Heart right ventricle (tissue), 16 donors: ENCODE measurements around the gene ZNF609. TPM values are rescaled to one million over a fixed set of nuclear protein-coding genes. Genes with fewer than 3 reads are reported as not detected.

Source experiments
- ATAC-seq, 8 donors: fragments of 200-7000 bp; cut with Tn5 transposase; one replicate each; pipeline ENCODE4 v1.9.1; 2020; ENCODE audit warnings: mild to moderate bottlenecking in 8 of 8, moderate library complexity in 8 of 8, moderate number of reproducible peaks in 1 of 8
- DNase-seq, 2 donors: peaks; one replicate each; pipeline ENCODE4 v3.0.0-alpha.2; 2020
- H3K27ac ChIP-seq, 10 donors: fragments of 200-600 bp; sonication (generic) in 2 of 10; one replicate each; pipeline versions ENCODE4 v1.5.0 to v1.8.0; 2020 to 2022; ENCODE audit warnings: mild to moderate bottlenecking in 3 of 10
- H3K27me3 ChIP-seq, 7 donors: fragments of 200-600 bp; one replicate each; pipeline ENCODE4 v1.8.0; 2021 to 2022; ENCODE audit warnings: mild to moderate bottlenecking in 2 of 7
- H3K36me3 ChIP-seq, 9 donors: fragments of 200-600 bp; sonication (generic) in 1 of 9; one replicate each; pipeline versions ENCODE4 v1.5.0 to v1.8.0; 2020 to 2022; ENCODE audit warnings: mild to moderate bottlenecking in 2 of 9
- H3K4me1 ChIP-seq, 9 donors: fragments of 200-600 bp; sonication (generic) in 1 of 9; one replicate each; pipeline versions ENCODE4 v1.5.0 to v1.8.0; 2020 to 2022; ENCODE audit warnings: mild to moderate bottlenecking in 4 of 9
- H3K4me3 ChIP-seq, 10 donors: fragments of 200-600 bp; sonication (generic) in 2 of 10; one replicate each; pipeline versions ENCODE4 v1.5.0 to v1.8.0; 2020 to 2022; ENCODE audit warnings: mild to moderate bottlenecking in 7 of 10, moderate library complexity in 2 of 10
- H3K9me3 ChIP-seq, 11 donors: fragments of 200-600 bp in 10 of 11; sonication (generic) in 2 of 11; one replicate each; pipeline versions ENCODE4 v1.5.0 to v1.8.0; 2013 to 2022; ENCODE audit warnings: mild to moderate bottlenecking in 2 of 11, control low read depth in 1 of 11, moderate library complexity in 1 of 11
- WGBS, 2 donors: extraction: QIAGEN DNeasy Blood & Tissue Kit; methylation state at CpG; one replicate each; pipeline ENCODE4 v1.1.7; 2013; ENCODE audit warnings: inconsistent platforms in 1 of 2; 5-methylcytosine and 5-hydroxymethylcytosine counted together
- intact Hi-C, 10 donors: fragments of 100-400 bp; cut with DNase I; formaldehyde crosslinking; loops; one replicate each; pipeline versions ENCODE4 v1.11.1 to v1.14.2; 2022
- long read RNA-seq, 3 donors: library from polyadenylated mRNA; unstranded; transcript quantifications; one replicate each; pipeline ENCODE4 v2.0.0, GENCODE V29; 2020 to 2021
- polyA plus RNA-seq, 2 donors: library from polyadenylated mRNA; stranded (reverse); fragments of 200-250 nt; gene quantifications; one replicate each; pipeline ENCODE4 v1.2.3, GENCODE V29; 2013
- total RNA-seq, 10 donors: library from RNA; stranded (reverse); fragmentation: NEBNext Ultra II Directional in 3 of 10; extraction: Animal tissue kit (Norgen Biotek cat#: 25700) in 3 of 10; gene quantifications; one replicate each; pipeline versions ENCODE4 v1.2.1 to v1.2.4, GENCODE V29; 2021 to 2023
- TF ChIP-seq, protein P1 (sequence below), 9 donors: fragments of 200-600 bp; sonication (generic) in 2 of 9; IDR thresholded peaks; one replicate each; pipeline versions ENCODE4 v1.5.0 to v1.8.0; 2021 to 2022; ENCODE audit warnings: antibody characterized with exemption in 9 of 9, mild to moderate bottlenecking in 5 of 9, moderate library complexity in 1 of 9
- donor health status: Arrhythmogenic right ventricular cardiomyopathy.
- donor health status: ischemic (EF 13 %, LVEDD 7.1; RV severe dilation, severe dysfunction).
- donor health status: healthy with polysubstance abuse.
- donor health status: DM: no; HTN: yes; CAD: no.
- donor health status: DM: no; HTN: no; CAD: no.
- donor health status: ischemic (EF 25% LVEDD 6.9; RV normal size, moderate dysfunction).
- donor health status: ischemic (EF 25% LVEDD 5.7; RV mildly dilated, moderate dysfunction).
- donor health status: healthy.
- donor health status: DM: yes; HTN: yes; CAD: no.
- donor health status: Ischemic cardiomyopathy.
- donor health status: ischemic (EF 35%, LVEDD 5.7; RV mildly dilated, moderate dysfunction).
- donor health status: nonischemic (EF 11% LVEDD 7.7; RV severe dilation, severe dysfunction).
- donor health status: DM: yes; HTN: yes; CAD: no.
- donor health status: PGD.
- donor health status: ischemic (EF 29% LVEDD 5.4; RV normal size, mild dysfunction).
- donor health status: nonischemic (EF 23%, LVEDD 6.1; RV moderate dilation, normal function).

ZNF609 gene, protein sequence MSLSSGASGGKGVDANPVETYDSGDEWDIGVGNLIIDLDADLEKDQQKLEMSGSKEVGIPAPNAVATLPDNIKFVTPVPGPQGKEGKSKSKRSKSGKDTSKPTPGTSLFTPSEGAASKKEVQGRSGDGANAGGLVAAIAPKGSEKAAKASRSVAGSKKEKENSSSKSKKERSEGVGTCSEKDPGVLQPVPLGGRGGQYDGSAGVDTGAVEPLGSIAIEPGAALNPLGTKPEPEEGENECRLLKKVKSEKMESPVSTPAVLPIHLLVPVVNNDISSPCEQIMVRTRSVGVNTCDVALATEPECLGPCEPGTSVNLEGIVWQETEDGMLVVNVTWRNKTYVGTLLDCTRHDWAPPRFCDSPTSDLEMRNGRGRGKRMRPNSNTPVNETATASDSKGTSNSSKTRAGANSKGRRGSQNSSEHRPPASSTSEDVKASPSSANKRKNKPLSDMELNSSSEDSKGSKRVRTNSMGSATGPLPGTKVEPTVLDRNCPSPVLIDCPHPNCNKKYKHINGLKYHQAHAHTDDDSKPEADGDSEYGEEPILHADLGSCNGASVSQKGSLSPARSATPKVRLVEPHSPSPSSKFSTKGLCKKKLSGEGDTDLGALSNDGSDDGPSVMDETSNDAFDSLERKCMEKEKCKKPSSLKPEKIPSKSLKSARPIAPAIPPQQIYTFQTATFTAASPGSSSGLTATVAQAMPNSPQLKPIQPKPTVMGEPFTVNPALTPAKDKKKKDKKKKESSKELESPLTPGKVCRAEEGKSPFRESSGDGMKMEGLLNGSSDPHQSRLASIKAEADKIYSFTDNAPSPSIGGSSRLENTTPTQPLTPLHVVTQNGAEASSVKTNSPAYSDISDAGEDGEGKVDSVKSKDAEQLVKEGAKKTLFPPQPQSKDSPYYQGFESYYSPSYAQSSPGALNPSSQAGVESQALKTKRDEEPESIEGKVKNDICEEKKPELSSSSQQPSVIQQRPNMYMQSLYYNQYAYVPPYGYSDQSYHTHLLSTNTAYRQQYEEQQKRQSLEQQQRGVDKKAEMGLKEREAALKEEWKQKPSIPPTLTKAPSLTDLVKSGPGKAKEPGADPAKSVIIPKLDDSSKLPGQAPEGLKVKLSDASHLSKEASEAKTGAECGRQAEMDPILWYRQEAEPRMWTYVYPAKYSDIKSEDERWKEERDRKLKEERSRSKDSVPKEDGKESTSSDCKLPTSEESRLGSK (N-terminal part only)
- total RNA-seq = 10 to 100 TPM; 13.7 to 19.2 (median 16.6) TPM
- polyA plus RNA-seq = 1 to 10 TPM; 4.0 to 5.3 TPM
- long read RNA-seq, donor 1, partial matches to known transcripts = 0 of 11 reads
- long read RNA-seq, donor 1, other reads (novel, unspliced or antisense) = 11 of 11 reads
- long read RNA-seq, donor 2, partial matches to known transcripts = 0 of 11 reads
- long read RNA-seq, donor 2, other reads (novel, unspliced or antisense) = 10 of 11 reads
- long read RNA-seq, donor 3, partial matches to known transcripts = 2 of 8 reads
- long read RNA-seq, donor 3, other reads (novel, unspliced or antisense) = 6 of 8 reads

DNA sequence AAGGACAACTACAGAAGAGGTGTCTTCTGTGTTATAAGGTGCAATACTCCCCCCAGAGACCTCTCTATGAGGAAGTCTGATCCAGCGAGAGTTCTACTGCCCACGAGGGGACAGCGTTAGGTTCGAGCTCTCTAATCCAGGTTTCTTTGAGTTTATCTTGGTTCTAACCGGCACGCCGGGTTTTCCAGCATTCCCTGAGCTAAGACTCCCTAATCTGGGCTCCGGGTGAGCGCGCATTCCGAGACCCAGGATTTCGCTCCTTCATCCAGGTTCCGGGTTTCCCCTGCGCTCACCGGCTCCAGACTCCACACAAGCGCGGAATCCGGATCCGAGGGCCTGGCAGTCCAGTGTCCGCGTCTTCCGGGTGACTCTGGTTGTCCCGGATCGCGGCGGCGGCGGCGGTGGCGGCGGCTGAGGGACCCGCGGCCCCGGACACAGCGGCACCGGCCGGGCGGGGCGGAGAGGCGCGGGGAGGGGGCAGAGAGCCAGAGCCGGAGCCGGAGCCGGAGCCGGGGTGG, at the start of gene ZNF609:
TSS of gene ZNF609 (plus strand) at position 373 of the 518 bp plus-strand sequence. CDS start 38,842 bp downstream, outside the sequence.
- Histone ChIP-seq H3K27me3 (no peaks in the 10 kb centered on the region), H3K9me3 (no peaks in the 10 kb centered on the region), H3K36me3 (peaks cover 0 to 23% (median 6%) of the 10 kb centered on the region in 9 donors), H3K4me3 (peak within 1 kb of the TSS; percentile 12 to 81 (median 62)), H3K4me1 (peaks cover 14 to 73% (median 40%) of the 10 kb centered on the region in 9 donors), H3K27ac (peak within 1 kb of the TSS; percentile 78 to 90 (median 86))
- intact Hi-C loops = no loop called here
- ATAC-seq = peak; percentile 82 to 91 (median 86)
- TF ChIP-seq, protein P1, sequence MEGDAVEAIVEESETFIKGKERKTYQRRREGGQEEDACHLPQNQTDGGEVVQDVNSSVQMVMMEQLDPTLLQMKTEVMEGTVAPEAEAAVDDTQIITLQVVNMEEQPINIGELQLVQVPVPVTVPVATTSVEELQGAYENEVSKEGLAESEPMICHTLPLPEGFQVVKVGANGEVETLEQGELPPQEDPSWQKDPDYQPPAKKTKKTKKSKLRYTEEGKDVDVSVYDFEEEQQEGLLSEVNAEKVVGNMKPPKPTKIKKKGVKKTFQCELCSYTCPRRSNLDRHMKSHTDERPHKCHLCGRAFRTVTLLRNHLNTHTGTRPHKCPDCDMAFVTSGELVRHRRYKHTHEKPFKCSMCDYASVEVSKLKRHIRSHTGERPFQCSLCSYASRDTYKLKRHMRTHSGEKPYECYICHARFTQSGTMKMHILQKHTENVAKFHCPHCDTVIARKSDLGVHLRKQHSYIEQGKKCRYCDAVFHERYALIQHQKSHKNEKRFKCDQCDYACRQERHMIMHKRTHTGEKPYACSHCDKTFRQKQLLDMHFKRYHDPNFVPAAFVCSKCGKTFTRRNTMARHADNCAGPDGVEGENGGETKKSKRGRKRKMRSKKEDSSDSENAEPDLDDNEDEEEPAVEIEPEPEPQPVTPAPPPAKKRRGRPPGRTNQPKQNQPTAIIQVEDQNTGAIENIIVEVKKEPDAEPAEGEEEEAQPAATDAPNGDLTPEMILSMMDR (IDR thresholded peaks at IDR 0.05) = no peak
- WGBS, 2 donors = 1% methylated on average over 44 to 45 of the region's 45 CpGs
- DNase-seq = peak; percentile 95 to 96

DNA sequence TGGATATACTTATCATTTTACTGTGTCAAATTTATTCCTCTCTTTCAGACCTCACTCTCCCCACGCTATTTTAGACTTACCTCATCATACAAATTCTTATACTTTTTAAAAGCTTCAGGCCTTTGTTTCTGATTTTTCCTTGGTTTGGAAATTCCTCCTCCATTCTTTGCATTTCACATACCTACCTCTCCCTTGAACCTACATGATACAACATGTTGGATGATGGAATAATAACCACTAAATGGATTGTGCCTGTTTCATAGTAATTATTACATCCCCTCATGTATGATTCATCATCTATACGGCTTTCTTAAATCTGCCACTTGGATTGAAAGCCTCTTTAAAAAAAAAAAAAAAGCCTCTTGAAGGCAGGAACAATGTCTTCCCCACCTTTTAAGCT, 48.2 kb upstream of the ZNF609 start:
- no peaks in the 10 kb centered on the region for H3K9me3 ChIP-seq
- 88 to 91% methylated on average over 2 of the region's 2 CpGs for WGBS, 2 donors
- peaks cover 0 to 99% (median 66%) of the 10 kb centered on the region in 9 donors for H3K36me3 ChIP-seq
- no peaks in the 10 kb centered on the region for H3K27me3 ChIP-seq
- no peak overlapping the region for H3K27ac ChIP-seq
- no peaks in the 10 kb centered on the region for H3K4me1 ChIP-seq
- DNase-seq (no peak), ATAC-seq (no peak)
- no peak overlapping the region for H3K4me3 ChIP-seq
- TF ChIP-seq, protein P1 (IDR thresholded peaks at IDR 0.05) = no peak
- intact Hi-C loops = no loop called here

DNA sequence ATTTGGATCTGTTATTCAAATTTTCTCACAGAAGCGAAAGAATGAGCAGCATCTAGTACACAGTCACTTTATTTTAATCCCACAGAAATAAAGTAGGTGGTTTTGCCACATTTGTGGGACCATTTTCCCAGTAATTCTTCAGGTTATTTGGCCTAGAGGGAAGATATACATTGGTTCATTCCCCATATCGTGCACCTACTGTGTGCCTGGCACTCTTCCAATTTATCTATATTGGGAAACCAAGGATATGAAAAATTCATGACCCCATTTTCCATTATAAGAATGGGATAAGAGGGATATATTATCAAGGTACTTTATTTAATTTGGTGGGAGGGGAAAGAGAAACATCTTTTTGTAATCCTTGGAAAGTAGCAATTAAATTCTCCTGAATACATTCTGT, 37.7 kb upstream of the ZNF609 start:
- no peaks in the 10 kb centered on the region for H3K27me3 ChIP-seq
- H3K9me3 ChIP-seq = no peaks in the 10 kb centered on the region
- WGBS, 2 donors = 93% methylated on average over 2 of the region's 2 CpGs
- H3K4me3 ChIP-seq = no peak overlapping the region
- no peaks in the 10 kb centered on the region for H3K4me1 ChIP-seq
- ATAC-seq (no peak), DNase-seq (no peak)
- peaks cover 0 to 100% (median 70%) of the 10 kb centered on the region in 9 donors for H3K36me3 ChIP-seq
- TF ChIP-seq, protein P1 (IDR thresholded peaks at IDR 0.05) = no peak
- intact Hi-C loops = loop anchor here in 4 of 10 donors (10.0 kb wide), 3 partner anchors 232 to 252 kb away; no protein-coding TSS in a partner anchor
- H3K27ac ChIP-seq = no peak overlapping the region
